Activated CD4-positive, alpha-beta T cell treated with anti-CD3 and anti-CD28 coated beads for 48 hours (primary cell): ENCODE data around the gene SDK1.
A peak's percentile ranks its signal among the peaks of the same experiment; 100 is the strongest.

Source experiments
- DNase-seq: peaks from one replicate; pipeline ENCODE4 v3.0.0-alpha.2; 2020

The SDK1 gene

DNA sequence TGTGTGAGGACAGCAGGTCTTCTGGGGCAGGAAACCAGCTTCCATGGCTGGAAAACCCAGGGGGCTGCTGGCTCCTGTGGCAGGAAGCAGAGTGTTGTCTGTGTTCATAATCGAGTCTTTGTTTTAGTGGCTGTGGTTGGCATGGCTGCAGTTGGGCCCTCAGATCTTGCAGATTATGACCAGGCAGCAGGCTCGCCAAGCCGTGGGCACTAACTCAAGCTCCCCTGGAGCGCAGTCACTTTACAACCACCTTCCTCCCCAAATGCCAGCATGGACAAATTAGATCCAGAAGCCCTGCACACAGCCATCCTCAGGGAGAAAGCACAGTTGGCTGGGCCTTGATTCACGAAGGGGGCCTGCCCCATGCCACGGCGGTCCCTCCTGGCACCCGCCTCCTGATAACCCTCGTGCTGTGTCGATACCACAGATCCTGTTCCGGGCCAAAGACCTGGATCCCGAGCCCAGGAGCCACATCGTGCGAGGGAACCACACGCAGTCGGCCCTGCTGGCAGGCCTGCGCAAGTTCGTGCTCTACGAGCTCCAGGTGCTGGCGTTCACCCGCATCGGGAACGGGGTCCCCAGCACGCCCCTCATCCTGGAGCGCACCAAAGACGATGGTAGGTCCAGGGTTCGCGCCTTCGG, 828.5 kb downstream of the SDK1 start:
- DNase-seq = no peak

GRCh38 chr7:4131063-4131462, 830.0 kb downstream of the SDK1 start:
- no peak for DNase-seq

- no peak for DNase-seq
Measured at GRCh38 chr7:4132221-4132620, 831.2 kb downstream of the SDK1 start.

- DNase-seq = no peak
Measured at GRCh38 chr7:4133491-4134044, 832.5 kb downstream of the SDK1 start.

- no peak for DNase-seq
Measured at GRCh38 chr7:4134204-4134603, 833.2 kb downstream of the SDK1 start.

GRCh38 chr7:4134631-4135030, 833.6 kb downstream of the SDK1 start:
- DNase-seq = no peak

- DNase-seq = no peak
Measured at GRCh38 chr7:4135301-4135700, 834.2 kb downstream of the SDK1 start.

DNA sequence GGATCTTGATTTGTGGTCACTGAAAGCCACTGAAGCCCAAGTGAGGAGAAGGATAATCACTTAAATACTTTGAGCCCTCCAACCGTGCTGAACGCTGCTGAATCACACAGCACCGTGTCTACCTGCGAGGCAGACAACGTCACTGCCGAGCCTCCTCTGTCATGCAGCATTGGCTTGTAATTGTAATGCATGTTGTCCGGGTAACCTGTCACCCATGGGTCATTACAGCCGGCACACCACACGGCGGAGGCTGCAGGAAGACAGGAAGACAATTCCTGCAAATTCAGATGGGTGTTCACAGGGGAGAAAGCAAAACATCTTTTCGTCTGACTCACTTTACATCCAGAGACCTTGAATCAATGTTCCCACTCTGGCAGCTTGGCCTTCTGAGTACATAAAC, 835.0 kb downstream of the SDK1 start:
- DNase-seq = no peak

DNA sequence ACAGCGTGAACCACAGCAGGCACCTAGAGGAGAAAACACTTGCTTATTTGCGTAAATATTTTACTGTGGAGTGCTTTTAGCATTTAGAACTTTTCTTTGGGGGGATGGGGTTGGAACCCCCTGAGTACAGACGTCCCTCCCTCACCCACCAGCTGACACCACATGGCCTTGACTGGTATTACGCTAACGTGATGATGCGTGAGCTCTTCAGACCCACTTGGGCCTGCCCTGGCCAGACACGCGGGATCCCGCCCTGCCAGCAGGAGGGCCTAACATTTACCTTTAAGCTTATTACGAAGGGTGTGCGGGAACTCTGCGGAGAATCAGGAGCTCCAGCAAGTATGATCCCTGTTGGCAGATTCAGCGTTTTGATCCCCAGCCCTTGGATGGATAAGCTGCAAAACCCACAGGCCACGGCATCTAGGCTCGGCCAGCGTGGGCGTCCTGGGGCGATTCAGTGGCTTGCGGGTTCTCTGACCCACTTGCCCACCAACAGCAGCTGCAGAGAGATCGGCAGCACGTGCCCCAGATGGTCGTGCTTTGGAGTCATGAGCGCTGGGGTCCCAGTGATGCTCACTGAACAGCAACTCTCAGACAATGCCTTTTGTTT, 835.6 kb downstream of the SDK1 start:
- no peak for DNase-seq

GRCh38 chr7:4137552-4137951, 836.5 kb downstream of the SDK1 start:
- DNase-seq = no peak

- no peak for DNase-seq
Measured at GRCh38 chr7:4138866-4139265, 837.8 kb downstream of the SDK1 start.

GRCh38 chr7:4139656-4140625, 838.9 kb downstream of the SDK1 start:
- DNase-seq = no peak

DNA sequence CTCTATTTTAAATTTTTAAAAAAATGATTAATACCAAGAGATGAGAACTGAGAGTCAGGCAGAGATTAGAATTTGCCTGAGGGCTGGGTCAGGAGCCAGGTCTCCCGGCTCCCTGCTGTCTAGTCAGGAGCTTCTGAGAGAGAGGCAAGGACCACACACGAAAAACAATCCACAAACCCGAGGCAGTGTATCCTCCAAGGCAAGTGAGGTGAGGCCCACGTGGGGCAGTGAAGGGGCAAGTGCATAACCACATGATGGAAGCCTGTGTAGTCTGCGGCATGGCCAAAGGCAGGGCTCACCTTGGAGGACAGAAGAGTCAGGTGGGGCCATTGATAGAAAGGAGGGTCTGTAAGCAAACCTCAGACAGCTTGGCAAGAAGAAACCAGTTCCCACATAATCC, 839.9 kb downstream of the SDK1 start:
- no peak for DNase-seq

GRCh38 chr7:4143006-4143405, 842.0 kb downstream of the SDK1 start:
- DNase-seq = no peak

- DNase-seq = no peak
Measured at GRCh38 chr7:4143511-4144171, 842.6 kb downstream of the SDK1 start.

DNA sequence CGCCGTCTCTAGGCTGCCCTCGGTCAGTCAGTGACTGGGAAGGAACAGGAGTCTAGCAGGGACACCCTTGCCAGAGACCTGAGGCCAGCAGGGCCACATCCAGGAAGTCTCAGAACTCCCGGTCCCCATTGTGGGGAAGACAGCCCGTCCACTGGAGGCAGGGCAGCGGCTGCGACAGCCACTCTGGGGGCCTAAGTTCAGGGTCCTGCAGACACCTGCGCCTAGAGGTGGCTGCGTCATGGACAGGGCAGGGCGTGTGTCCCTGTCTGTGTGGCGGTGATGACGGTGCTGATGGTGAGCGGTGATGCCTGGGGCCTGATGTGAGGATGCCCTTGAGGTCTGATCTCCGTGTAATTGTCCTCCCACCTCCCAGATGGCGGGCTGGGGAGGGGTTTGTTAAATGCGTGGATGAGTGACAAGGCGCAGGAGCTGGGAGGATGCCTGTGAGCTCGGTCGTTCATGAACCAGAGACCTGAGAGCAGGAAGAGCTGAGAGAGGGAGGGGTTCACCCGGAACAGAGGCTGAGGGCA, 843.2 kb downstream of the SDK1 start:
- no peak for DNase-seq

DNA sequence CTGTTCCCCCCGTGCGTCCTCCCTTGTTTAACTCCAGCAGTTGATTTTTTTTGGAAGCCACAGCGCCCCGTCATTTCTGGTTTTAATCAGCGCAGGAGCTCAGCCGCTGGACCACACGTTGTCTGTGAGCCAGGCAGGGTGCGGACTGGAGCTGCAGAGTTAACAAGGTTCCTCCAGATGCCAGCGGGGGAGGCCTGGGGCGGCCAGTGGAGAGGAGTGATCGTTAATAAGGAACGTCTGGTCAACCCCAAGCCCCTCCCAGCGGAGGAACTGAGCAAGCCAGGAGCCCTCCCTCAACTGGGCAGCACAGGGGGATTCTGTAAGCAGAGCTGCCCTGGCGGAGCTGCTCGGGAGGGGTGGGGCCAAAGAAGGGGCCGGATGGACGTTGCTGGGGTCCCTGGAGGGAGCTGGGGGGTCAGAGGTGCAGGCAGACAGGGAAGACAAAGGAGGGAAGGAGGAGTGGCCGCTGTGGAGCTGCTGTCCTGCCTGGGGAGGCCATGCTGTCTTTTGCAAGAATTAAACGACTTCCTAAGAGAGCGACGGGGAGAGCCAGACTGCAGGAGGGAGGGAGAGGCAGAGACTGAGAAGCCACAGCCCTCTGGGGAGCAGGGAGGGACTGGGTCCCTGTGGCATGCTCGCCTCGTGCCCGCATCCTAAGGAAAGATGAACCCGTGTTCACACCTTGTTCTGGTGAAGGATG, 843.9 kb downstream of the SDK1 start:
- peak; percentile 11 for DNase-seq

DNA sequence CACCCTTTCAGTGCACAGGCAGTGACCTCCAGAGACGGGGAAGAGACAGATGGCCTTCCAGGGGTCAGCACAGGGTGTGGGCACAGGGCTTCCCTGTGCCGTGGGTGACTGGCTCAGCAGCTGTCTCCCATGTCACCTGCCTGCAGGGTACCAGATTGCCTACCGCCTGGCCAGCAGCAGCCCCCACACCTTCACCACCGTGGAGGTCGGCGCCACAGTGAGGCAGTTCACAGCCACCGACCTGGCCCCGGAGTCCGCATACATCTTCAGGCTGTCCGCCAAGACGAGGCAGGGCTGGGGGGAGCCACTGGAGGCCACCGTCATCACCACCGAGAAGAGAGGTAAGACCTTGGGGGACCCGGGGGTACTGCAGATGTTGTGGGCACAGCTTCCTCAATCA, 844.5 kb downstream of the SDK1 start:
- DNase-seq = no peak

DNA sequence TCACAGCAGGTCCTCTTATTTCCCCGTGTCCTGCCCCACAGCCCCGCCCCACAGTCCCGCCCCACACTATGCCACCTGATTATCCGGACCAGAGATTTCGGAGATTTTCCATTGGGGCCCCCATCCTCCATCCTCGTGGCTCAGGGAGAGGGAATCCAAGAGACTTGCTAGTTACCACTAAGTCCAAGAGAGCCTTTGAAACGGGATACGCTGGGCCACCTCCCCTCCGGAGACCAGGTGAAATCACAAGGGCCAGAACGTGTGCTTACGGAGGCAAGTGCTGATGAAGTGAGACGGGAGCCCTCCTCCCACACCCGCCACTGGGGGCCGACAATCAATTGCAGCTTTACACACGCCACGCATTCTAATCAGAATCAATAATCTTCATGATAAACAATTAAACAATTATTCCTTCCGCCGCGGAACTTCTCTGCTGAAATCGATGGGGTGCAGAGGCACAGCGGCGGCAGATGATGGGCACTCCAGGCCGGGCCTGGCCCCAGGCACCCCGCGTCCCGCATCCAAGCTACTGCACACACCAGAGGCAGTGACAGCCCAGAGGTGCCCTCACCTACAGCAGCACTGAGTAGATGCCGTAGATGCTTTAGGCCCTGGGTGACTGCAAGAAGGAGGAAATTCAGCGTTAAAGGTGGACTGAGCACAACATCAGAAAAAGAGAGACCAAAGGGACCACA, 847.0 kb downstream of the SDK1 start:
- no peak for DNase-seq

- DNase-seq = no peak
Measured at GRCh38 chr7:4149236-4149635, 848.2 kb downstream of the SDK1 start.

GRCh38 chr7:4149645-4150044, 848.6 kb downstream of the SDK1 start:
- no peak for DNase-seq
